GM18870 (cell line): ENCODE results near the gene BTRC.
"Not testable (repeated sequence)": the region's sequence is repeated elsewhere in the genome, so short reads cannot be mapped to it uniquely, and the experiment has no call there.

Source experiments
- ATAC-seq: cut with Tn5 transposase; IDR thresholded peaks from one replicate; pipeline ENCODE4 v1.9.1; 2021; ENCODE audit warnings: moderate library complexity; ENCODE audit not compliant: unreplicated experiment

BTRC gene

GRCh38 chr10:101577121-101577871 lies 223.3 kb downstream of the BTRC start:
- ATAC-seq, result no peak

- no peak for ATAC-seq
Measured at GRCh38 chr10:101578192-101578591, 224.2 kb downstream of the BTRC start.

GRCh38 chr10:101578803-101579515 lies 225.0 kb downstream of the BTRC start:
- ATAC-seq, result no peak

- no peak for ATAC-seq
Measured at GRCh38 chr10:101579516-101579870, 225.5 kb downstream of the BTRC start.

GRCh38 chr10:101580486-101581399 lies 226.8 kb downstream of the BTRC start:
- ATAC-seq, result no peak

GRCh38 chr10:101585841-101586240 lies 231.9 kb downstream of the BTRC start:
- no peak for ATAC-seq

GRCh38 chr10:101587725-101588653 lies 234.0 kb downstream of the BTRC start, which contains the start of the genes DPCD and POLL:
DPCD (plus strand) TSS chr10:101588321; CDS start chr10:101588337, 16 bp downstream.
POLL (minus strand) TSS chr10:101588257; CDS start chr10:101587360, 897 bp downstream.
- ATAC-seq, result peak; percentile 93

- no peak for ATAC-seq
Measured at GRCh38 chr10:101588879-101589278, 234.9 kb downstream of the BTRC start.

- ATAC-seq, result not testable (repeated sequence)
Measured at GRCh38 chr10:101593331-101593730, 239.4 kb downstream of the BTRC start.

GRCh38 chr10:101595591-101596433 lies 241.8 kb downstream of the BTRC start:
- ATAC-seq, result no peak

- no peak for ATAC-seq
Measured at GRCh38 chr10:101597091-101597900, 243.3 kb downstream of the BTRC start.

GRCh38 chr10:101601541-101601940 lies 247.6 kb downstream of the BTRC start:
- no peak for ATAC-seq

GRCh38 chr10:101602761-101603398 lies 248.9 kb downstream of the BTRC start:
- no peak for ATAC-seq
